Inflammatory macrophage treated with lipopolysaccharide for 1 hour (primary cell): ENCODE data around the gene ASTL.
"Not testable (repeated sequence)": the region's sequence is repeated elsewhere in the genome, so short reads cannot be mapped to it uniquely, and the experiment has no call there.

Experiments used
- DNase-seq, 2 donors: peaks; one replicate each; pipeline ENCODE4 v3.0.0-alpha.2; 2020 to 2022

ASTL gene

GRCh38 chr2:96138179-96139145 is at the start of gene ASTL:
ASTL (minus strand) TSS chr2:96138502; CDS start chr2:96138436, 66 bp downstream.
- DNase-seq, result peak in 1 of 2 donors; percentile 27

GRCh38 chr2:96186562-96186961 is 48.3 kb upstream of the ASTL start:
- no peak for DNase-seq

DNA sequence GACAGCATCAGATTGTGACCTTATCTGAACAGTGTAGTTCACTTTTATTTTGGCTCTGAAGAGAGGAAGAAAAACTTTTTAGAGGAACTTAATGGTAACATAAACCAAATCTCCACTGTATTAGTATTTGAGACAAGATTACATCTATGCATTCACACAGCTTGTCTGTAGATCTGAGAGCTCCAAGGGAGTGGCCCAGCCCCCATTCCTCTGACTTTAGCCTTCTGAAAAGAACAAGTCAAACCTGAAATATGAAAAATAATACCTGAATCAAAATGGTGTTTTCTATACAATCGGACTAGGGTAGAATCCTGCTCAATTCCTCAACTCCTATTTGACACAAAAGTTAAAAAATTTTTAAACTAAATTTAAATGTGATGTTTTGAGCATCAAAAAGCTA is 47.2 kb upstream of the ASTL start:
- DNase-seq, result no peak

DNA sequence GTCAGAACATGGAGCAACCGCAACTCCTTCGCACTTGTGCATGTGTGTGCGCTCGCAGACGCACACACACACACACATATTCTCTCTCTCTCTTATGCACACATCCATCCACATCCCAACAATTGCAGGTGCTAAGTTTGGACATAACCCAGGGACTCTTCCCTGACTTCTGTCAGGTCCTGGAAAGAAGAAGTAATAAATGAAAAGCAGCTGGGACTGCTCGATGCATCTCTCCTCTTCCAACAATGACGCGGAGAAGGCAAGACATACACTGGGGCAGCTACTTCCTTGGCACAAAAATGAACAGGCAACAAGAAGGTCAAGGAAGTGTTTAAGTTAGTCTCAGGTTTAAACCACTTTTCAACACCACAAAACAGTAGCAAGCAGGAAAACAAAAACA is 46.7 kb upstream of the ASTL start:
- DNase-seq, result no peak

- no peak for DNase-seq
Observed at GRCh38 chr2:96184188-96184587, 45.9 kb upstream of the ASTL start.

DNA sequence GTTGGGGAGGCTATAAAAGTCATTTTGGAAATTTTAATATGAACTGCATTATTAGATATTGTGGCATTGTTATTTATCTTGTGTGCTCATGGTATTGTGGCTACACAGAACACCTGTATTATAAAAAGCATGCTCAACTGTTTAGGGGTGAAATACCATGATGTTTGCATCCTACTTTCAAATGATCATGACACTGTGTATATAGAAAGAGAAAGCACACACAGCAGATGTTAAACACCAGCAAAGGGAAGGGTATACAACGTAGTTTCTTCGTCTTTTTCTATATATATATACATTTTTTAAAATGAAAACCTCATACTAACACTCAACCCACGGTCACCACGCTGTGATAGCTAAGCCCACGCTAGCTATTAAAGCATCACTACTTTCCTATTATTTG is 43.2 kb upstream of the ASTL start:
- no peak for DNase-seq

DNA sequence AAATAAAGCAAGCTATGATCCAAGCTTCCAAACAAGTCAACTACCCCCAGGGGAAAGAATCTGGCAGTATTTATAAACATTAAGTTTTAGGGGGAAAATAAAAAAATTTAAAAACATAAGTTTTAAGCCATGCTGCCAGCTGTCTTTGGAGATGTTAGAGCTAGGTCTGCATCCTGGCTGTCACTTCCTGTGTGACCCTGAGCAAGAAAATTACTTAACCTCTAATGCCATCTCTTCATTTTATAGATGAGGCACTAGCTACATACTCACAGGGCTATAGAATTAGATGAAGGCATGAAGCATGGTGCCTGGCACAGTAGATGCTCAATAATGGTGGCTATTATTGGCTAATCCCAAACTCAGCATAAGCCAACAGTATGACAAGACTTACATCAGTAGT is 42.2 kb upstream of the ASTL start:
- DNase-seq, result no peak

DNA sequence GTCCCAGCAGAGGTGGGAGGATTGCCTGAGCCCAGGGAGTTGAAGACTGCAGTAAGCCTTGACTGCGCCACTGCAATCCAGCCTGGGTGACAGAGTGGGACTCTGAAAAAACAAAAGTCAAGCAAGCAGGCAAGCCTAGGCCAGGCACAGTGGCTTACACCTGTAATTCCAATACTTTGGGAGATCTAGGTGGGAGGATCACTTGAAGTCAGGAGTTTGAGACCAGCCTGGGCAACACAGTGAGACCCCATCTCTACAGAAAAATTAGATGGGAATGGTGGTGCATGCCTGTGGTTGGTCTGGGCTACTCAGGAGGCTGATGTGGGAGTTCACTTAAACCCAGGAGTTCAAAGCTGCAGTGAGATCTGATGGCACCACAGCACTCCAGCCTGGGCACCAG is 41.7 kb upstream of the ASTL start:
- no peak for DNase-seq

DNA sequence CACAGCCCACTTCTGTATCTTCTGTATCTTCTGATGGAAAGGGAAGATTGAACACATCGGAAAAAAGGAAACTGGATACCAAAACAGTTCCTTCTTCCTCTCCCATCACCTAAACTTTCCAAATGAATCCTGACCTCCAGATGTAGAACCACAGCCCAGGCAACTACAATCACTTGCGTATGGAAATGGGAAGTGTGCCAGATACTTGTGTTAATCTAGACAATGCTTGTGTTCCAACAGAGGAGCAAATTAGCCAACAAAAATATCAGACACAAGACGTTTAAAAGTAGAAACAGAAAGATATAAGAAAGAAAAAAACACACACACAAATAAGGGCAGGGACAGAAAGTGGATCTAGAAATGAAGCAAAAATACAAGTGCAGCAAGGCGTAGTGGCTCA is 38.4 kb upstream of the ASTL start:
- DNase-seq, result no peak

GRCh38 chr2:96175951-96176350 is 37.6 kb upstream of the ASTL start:
- no peak for DNase-seq

DNA sequence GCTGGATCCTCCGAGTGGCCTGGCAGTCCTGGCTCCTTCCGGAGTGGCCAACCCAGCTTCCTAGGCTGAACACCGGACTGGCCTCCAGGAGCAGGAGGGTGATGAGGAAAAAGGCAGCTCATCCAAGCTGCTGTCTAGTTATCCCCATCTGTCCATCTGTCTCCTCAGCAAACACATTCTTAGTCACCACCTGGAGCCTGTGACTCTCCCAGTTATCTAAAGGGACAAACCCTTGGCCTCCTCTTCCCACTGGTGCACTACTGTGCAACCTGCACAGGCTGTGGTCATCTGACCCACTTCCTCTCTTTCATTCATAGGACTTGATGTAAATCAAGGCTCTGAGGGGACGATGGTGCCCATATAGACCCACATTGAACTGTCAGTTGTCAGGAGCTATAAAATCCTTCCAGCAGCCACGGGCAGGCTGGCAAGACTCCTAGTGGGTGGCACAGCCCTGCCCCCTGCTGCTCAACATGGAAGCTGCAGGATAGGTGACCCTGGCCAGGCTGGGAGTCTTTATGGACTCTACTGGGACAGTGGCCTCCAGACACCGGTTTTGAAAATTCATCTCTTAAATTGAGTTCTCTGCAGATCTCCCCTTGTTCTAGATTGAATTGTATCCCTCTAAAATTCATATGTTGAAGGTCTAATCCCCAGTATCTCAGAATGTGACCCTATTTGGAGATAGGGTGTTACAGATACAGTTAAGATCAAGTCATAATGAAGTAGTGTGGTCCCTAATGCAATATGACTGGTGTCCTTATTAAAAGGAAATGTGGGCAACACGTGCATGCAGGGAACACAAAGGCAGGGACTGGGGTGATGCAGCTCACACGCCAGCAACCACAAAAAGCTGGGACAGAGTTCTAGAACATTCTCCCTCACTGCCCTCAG is 36.2 kb upstream of the ASTL start:
- DNase-seq, result peak; percentile 64 to 93

DNA sequence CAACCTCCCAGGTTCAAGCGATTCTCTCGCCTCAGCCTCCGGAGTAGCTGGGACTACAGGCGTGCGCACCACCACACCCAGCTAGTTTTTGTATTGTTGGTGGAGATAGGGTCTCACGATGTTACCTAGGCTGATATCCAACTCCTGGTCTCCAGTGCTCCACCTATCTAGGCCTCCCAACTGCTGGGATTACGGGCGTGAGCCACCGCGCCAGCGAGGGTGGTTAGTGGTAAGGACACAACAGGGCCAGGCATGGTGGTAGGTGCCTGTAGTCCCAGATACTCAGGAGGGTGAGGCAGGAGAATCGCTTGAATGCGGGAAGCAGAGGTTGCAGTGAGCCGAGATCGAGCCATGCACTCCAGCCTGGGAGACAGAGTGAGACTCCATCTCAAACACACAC is 33.5 kb upstream of the ASTL start:
- no peak for DNase-seq

DNA sequence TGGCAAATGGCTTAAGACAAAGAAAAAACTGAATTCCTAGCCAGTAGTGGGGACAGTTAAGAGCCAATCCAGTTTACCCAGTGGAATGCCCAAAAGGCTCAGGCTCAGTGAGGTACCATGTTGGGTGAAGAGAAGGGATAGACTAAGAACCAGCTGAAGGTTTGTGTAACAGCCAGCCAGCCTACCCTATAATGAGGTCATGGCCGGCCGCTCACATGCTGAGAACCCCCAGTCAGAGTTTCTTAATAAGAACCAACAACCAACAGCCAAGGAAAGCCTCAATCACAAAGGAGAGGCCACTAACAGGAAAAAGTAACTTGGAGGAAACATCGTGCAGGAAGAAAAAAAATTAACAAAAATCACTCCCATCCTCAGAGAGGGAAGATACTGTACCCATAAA is 32.3 kb upstream of the ASTL start:
- peak; percentile 25 to 71 for DNase-seq

DNA sequence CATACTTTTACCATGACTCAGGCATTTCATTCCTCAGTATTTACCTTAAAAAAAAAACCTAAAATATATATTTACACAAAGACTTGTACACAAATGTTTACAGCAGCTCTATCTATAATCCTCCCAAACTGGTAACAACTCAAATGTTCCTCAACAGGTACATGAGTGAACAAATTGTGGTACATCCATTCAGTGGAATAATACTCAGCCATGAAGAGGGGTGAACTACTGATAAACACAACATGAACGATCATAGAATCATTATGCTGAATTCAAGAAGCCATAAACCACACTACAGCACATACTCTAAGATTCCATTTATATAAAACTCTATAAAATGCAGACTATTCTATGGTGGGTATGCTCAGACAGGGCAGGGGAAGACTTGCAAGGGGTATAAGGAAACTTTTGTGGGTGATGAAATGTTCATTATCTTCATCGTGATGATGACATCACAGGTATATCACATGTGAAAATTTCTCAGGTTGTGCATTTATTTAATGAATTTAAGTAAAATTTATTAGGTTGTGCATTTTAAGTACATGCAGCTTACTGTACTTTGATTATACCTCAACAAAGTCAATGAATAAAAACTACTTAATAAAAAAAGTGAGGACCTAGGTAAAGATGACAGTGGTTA is 31.7 kb upstream of the ASTL start:
- no peak for DNase-seq

- DNase-seq, result no peak
Observed at GRCh38 chr2:96167407-96168013, 29.2 kb upstream of the ASTL start.

DNA sequence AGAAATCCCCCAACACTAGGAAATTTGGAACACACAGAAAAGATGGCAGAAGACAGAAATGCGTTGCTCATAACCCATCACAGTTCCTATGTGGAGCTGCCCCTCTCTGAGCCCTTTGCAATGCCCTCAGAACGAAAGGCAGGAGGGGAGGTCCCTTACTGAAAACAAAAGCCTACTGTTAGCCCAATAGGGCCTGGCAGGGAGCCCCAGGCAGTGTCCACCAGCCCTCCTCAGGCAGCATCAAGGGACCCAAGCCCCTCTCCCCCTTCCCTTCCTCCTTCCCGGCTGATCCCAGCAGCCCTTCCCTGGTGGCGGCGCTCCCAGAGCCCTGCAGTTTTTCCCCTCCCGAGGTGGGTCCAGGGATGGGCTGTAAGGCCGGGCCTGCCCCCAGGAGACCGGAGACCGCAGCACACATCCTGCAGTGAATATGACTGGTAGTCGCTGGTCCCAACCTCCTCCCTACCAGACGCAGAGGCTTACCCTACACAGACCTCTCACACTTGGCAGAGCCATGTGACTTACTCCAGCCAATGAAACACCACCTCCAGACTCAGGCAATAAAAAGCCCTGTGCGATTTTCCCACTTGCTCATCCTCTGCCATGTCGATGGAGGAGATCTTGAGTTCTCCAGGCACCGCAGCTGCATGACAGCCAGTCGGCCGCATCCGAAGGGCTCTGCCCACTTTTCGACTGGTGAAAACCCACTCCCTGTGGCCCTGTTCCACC is 26.3 kb upstream of the ASTL start:
- no peak for DNase-seq

DNA sequence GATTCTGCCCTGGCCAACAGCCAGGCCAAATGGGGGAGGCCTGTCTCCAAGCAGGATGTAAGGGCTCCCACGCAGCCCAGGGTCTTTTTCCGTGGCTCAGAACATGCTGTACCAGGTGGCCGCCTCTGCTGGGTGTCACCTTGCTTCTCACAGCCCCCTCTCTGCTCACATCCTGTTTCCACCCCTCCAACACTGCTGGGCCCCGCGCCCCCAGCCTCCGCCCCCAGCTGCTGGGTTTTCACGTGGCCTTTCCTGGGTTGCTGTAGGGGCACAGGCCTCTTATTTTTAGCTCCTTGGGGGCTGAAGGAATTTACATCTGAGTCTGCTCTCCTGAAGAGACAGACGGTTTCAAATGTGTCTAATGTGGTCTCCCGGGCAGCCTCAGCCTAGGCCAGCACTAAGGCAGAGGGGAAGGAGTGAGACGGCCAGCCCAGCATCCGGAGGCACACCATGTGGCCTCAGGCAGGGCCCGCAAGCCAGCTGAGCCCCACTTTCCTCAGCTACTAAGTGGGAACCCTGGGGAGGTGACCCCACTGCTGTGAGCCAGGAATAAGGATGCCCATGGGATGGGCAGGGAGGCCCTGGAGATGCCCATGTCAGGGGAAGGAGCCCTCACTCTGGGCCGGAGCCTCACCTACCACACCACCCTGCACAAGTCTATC is 25.6 kb upstream of the ASTL start:
- peak in 1 of 2 donors; percentile 40 for DNase-seq

GRCh38 chr2:96163415-96163767 is 25.1 kb upstream of the ASTL start:
- no peak for DNase-seq

DNA sequence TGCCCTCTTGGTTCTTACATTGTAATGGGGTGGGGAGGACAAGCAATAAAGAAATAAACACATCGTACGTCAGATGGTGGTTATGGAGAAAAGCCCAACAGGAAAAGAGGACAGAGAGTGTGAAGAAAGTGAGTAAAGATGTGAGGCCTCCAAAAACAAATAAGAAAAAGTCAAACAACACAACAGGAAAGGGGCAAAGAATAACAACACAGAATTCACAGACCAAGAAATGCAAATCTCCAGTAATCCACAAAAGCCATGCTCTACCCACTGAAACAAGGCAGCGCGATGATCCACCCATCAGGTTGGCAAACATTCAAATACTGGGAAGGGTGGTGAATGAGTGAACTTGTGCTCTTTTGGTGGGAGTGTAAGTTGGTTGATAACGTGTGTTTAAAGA is 23.6 kb upstream of the ASTL start:
- DNase-seq, result no peak

- not testable (repeated sequence) for DNase-seq
Observed at GRCh38 chr2:96160366-96160765, 22.1 kb upstream of the ASTL start.

DNA sequence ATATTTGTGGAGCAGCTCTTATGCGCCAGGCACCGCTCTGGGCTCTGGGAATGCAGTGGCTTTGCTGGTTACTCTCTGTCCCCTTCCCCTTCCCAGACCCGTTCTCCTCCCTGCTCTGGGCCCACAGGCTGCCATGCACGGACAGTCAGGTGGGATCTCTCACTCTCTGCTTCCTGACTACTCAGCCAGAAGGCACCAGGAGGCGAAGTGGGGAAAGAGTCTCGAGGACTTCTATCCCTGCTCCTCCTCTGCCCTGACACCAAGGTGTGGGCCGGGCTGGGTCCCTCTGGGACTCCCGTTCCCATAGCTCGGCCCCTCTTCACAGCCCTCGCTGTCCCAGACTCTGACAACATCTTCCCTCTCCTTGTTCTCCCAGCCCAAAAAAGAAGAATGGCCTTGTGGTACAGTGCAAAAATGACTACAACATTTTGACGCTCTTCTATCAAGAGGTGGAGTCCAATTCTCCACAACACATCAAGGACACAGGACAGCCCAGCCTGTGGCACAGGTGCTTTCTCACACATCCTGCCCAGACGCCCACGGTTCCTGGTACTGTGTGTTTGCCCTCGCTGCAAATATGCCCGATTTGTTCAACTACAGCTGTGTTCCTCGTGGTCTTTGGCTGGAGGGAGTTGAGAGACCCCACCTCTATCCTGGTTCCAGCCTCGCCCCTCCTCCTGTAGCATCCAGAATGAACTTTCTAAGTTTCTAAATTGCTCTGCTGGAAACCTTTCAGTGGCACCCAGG is 21.0 kb upstream of the ASTL start:
- DNase-seq, result no peak
